IMR-90 (cell line): ENCODE results near the gene AVPI1. TPM values are rescaled to one million over a fixed set of nuclear protein-coding genes. Genes with fewer than 3 reads are reported as not detected.

Experiments used
- ATAC-seq: fragments of 200-7000 bp; cut with Tn5 transposase; 2 replicates; pipeline ENCODE4 v1.9.1; 2020; ENCODE audit warnings: low read depth, mild to moderate bottlenecking, moderate library complexity
- BruUV-seq: library from RNA; stranded (reverse); fragments of 400-500 nt; replicated peaks from 2 replicates; lab custom pipeline; 2021; lab: Mats Ljungman, UMichigan
- CTCF ChIA-PET: fragments of 300-600 bp; formaldehyde crosslinking; extraction: SDS; loops from one replicate; lab custom pipeline; 2021; ENCODE audit warnings: antibody characterized with exemption; lab: Yijun Ruan, JAX
- POLR2A ChIA-PET: fragments of 300-600 bp; sonication (Branson Sonifier 250); formaldehyde crosslinking; loops from one replicate; lab custom pipeline; 2022; ENCODE audit warnings: antibody characterized with exemption; ENCODE audit not compliant: unreplicated experiment; lab: Charles Lee
- DNase-seq: peaks from one replicate; pipeline ENCODE4 v3.0.0; 2013
- H2AFZ ChIP-seq: replicated peaks from 2 replicates; pipeline ENCODE3; 2013; ENCODE audit warnings: low read length, mild to moderate bottlenecking; ENCODE audit not compliant: poor library complexity
- H2AK5ac ChIP-seq: 2 replicates; pipeline ENCODE4 v1.6.1; 2013; ENCODE audit warnings: low read depth, low read length, inconsistent platforms
- H2AK9ac ChIP-seq: replicated peaks from 2 replicates; pipeline ENCODE3; 2013; ENCODE audit warnings: mild to moderate bottlenecking, low read depth, low read length, moderate library complexity; ENCODE audit not compliant: poor library complexity
- H2BK120ac ChIP-seq: 2 replicates; pipeline ENCODE4 v1.6.1; 2013; ENCODE audit warnings: low read depth, low read length, inconsistent platforms
- H2BK15ac ChIP-seq: 3 replicates; pipeline ENCODE4 v1.6.1; 2013; ENCODE audit warnings: low read depth, low read length, inconsistent platforms
- H2BK20ac ChIP-seq: 2 replicates; pipeline ENCODE4 v1.6.1; 2013; ENCODE audit warnings: low read depth, mild to moderate bottlenecking, inconsistent platforms, low read length, moderate library complexity
- H2BK5ac ChIP-seq: 2 replicates; pipeline ENCODE4 v1.6.1; 2013; ENCODE audit warnings: mild to moderate bottlenecking, low read depth, low read length, inconsistent platforms; ENCODE audit not compliant: poor library complexity, severe bottlenecking
- H3K14ac ChIP-seq: replicated peaks from 2 replicates; pipeline ENCODE4 v1.6.1; 2013; ENCODE audit warnings: low read depth, low read length, inconsistent platforms
- H3K18ac ChIP-seq: 2 replicates; pipeline ENCODE4 v1.6.1; 2013; ENCODE audit warnings: low read depth, low read length, control low read depth
- H3K23ac ChIP-seq: 2 replicates; pipeline ENCODE4 v1.6.1; 2013; ENCODE audit warnings: low read depth, low read length, inconsistent platforms
- H3K27ac ChIP-seq: 2 replicates; pipeline ENCODE4 v1.5.1; 2013; ENCODE audit warnings: mild to moderate bottlenecking, control low read depth, low read length; ENCODE audit not compliant: insufficient read depth
- H3K27me3 ChIP-seq: 2 replicates; pipeline ENCODE4 v1.6.1; 2013; ENCODE audit warnings: low read length; ENCODE audit not compliant: control insufficient read depth, insufficient read depth
- H3K36me3 ChIP-seq: 2 replicates; pipeline ENCODE4 v1.6.1; 2013; ENCODE audit warnings: low read length, mixed read lengths; ENCODE audit not compliant: control insufficient read depth, insufficient read depth
- H3K4ac ChIP-seq: 2 replicates; pipeline ENCODE4 v1.6.1; 2013; ENCODE audit warnings: low read depth, low read length, inconsistent platforms
- H3K4me1 ChIP-seq: 2 replicates; pipeline ENCODE4 v1.6.1; 2013; ENCODE audit warnings: low read length, mixed read lengths; ENCODE audit not compliant: control insufficient read depth, insufficient read depth
- H3K4me2 ChIP-seq: 2 replicates; pipeline ENCODE4 v1.6.1; 2013; ENCODE audit warnings: low read depth, mild to moderate bottlenecking, control low read depth, low read length, moderate library complexity
- H3K4me3 ChIP-seq: 2 replicates; pipeline ENCODE4 v1.5.1; 2013; ENCODE audit warnings: low read depth, mild to moderate bottlenecking, control low read depth, low read length, moderate library complexity; ENCODE audit not compliant: insufficient read depth
- H3K56ac ChIP-seq: 2 replicates; pipeline ENCODE4 v1.6.1; 2013; ENCODE audit warnings: low read length, inconsistent platforms; ENCODE audit not compliant: insufficient read depth; ENCODE audit errors: extremely low read depth
- H3K79me1 ChIP-seq, 2 experiments: 2 replicates each; pipeline ENCODE4 v1.6.1; 2013; ENCODE audit warnings: low read length in 2 of 2, inconsistent platforms in 1 of 2, low read depth in 1 of 2
- H3K9ac ChIP-seq: 2 replicates; pipeline ENCODE4 v1.6.1; 2013; ENCODE audit warnings: low read depth, low read length, control low read depth
- H3K9me1 ChIP-seq: 2 replicates; pipeline ENCODE4 v1.6.1; 2013; ENCODE audit warnings: low read length, inconsistent platforms; ENCODE audit not compliant: insufficient read depth
- H3K9me3 ChIP-seq: 2 replicates; pipeline ENCODE4 v1.6.1; 2013; ENCODE audit warnings: low read length; ENCODE audit not compliant: control insufficient read depth, insufficient read depth
- H4K20me1 ChIP-seq: 2 replicates; pipeline ENCODE4 v1.6.1; 2013; ENCODE audit warnings: low read length, inconsistent platforms; ENCODE audit not compliant: insufficient read depth
- H4K5ac ChIP-seq: 2 replicates; pipeline ENCODE4 v1.6.1; 2013; ENCODE audit warnings: mild to moderate bottlenecking, low read depth, low read length, control low read depth
- H4K8ac ChIP-seq, 2 experiments: 2 replicates each; pipeline ENCODE4 v1.6.1; 2013; ENCODE audit warnings: low read depth in 2 of 2, low read length in 2 of 2, control low read depth in 1 of 2, inconsistent platforms in 1 of 2
- H4K91ac ChIP-seq: 2 replicates; pipeline ENCODE4 v1.6.1; 2013; ENCODE audit warnings: low read depth, low read length, inconsistent platforms; ENCODE audit not compliant: insufficient read depth
- CHD1 ChIP-seq: IDR thresholded peaks from 2 replicates; pipeline ENCODE4 v1.6.1; 2012; ENCODE audit warnings: low read depth, low read length, improper control_type of control experiment
- RCOR1 ChIP-seq: IDR thresholded peaks from 2 replicates; pipeline ENCODE4 v1.6.1; 2012; ENCODE audit warnings: mild to moderate bottlenecking, low read length, improper control_type of control experiment; ENCODE audit not compliant: insufficient replicate concordance
- WGBS, 2 experiments: methylation state at CpG; one replicate each; pipeline versions ENCODE4 v1.1.5 to v1.1.7; 2013; ENCODE audit warnings: missing lambda C conversion rate in 2 of 2; ENCODE audit not compliant: insufficient read length in 1 of 2; ENCODE audit errors: extremely low coverage in 2 of 2; 5-methylcytosine and 5-hydroxymethylcytosine counted together
- dilution Hi-C: fragments of 300-500 bp; cut with HindIII; formaldehyde crosslinking; loops from one replicate; pipeline ENCODE4 v1.14.3; 2018; ENCODE audit warnings: low sequenced_read_pairs; ENCODE audit not compliant: unreplicated experiment
- in situ Hi-C: fragments of 300-500 bp; cut with MboI; formaldehyde crosslinking; loops from 3 replicates; pipeline ENCODE4 v1.14.3; 2019; ENCODE audit warnings: low sequenced_read_pairs, inconsistent platforms, mixed read lengths
- intact Hi-C: fragments of 100-400 bp; cut with micrococcal nuclease; formaldehyde crosslinking; loops from 2 replicates; pipeline ENCODE4 v1.10.0; 2022
- polyA plus RNA-seq, 3 experiments: library from polyadenylated mRNA; depleted of rRNA; stranded (reverse); fragments of >200 nt; gene quantifications; 2 replicates each; pipeline ENCODE4 v1.2.3, GENCODE V29; 2012; ENCODE audit warnings: low replicate concordance in 1 of 3
- total RNA-seq: library from RNA; depleted of rRNA; stranded (reverse); fragments of >200 nt; gene quantifications from 2 replicates; pipeline ENCODE4 v1.2.3, GENCODE V29; 2012

Gene AVPI1
- total and polyA plus RNA-seq, 2 of the 4 experiments (the other 2 are of a cell fraction): 26.7 to 29.8 TPM

DNA sequence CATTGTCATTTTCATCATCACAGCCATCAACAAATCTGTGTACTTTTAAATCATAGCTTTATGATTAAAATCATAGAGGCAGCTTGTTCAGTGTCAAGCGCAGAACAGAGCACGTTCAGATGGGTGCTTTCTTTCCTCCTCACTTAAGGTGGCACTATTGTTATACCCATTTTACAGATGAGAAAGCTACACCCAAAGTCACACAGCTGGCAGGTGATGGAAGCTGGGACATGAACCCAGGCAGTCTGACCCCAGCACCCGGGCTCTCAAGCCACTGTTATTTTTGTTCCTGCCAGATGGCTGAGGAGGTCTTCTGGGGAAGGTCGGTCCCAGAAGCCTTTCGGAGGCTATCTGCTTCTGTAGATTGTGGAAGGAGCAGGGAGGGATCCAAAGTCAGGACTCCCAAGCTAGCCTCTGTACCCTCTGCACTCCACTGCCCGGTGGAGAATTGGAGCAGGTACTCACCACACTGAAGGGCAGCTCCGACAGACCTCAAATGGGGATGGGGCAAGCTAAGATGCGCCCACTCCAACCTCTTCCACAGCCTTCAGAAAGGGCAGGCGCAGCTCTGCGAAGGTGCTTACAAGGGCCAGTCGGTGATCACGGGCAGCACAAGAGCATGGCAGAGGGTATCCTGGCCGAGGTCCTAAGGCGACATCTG lies 610 bp downstream of the AVPI1 start:
- peak overlapping the region; percentile 74 for H2AK5ac ChIP-seq
- in situ Hi-C loops (no loop called here), dilution Hi-C loops (no loop called here), intact Hi-C loops (no loop called here)
- H3K27ac ChIP-seq: peak overlapping the region; percentile 87
- TF ChIP-seq RCOR1 (no peak), CHD1 (0 out of 2 replicates have a peak, but pooled peaks have one; percentile 71)
- CTCF ChIA-PET: interaction anchor here (0.5 to 1.2 kb wide), 5 partner anchors 15 to 183 kb away, joined by 3 to 5 read pairs (median 3); no protein-coding TSS in a partner anchor
- DNase-seq (no peak), ATAC-seq (peak; percentile 0; the same call in 1 of the 2 replicates)
- H3K4me2 ChIP-seq: peak overlapping the region; percentile 96
- WGBS, 2 experiments: 16% methylated on average over 5 of the region's 14 CpGs; no CpG with 5 or more reads in 1 of the 2 experiments
- H4K5ac ChIP-seq: peak overlapping the region; percentile 78
- H3K4me1 ChIP-seq: peaks cover 28% of the 10 kb centered on the region
- H4K20me1 ChIP-seq: peaks cover 33% of the 10 kb centered on the region
- H4K8ac ChIP-seq: peak overlapping the region in 1 of 2 experiments; percentile 71; a peak in 3 of 4 replicates
- peak overlapping the region; percentile 97 for H2AK9ac ChIP-seq
- peak overlapping the region; percentile 82 for H4K91ac ChIP-seq
- H3K4me3 ChIP-seq: peak overlapping the region; percentile 98
- H2BK5ac ChIP-seq: peak overlapping the region; percentile 78
- H3K4ac ChIP-seq: peak overlapping the region; percentile 77
- H3K9ac ChIP-seq: peak overlapping the region; percentile 98
- H3K9me3 ChIP-seq: no peaks in the 10 kb centered on the region
- 0 out of 2 replicates have a peak, but pooled peaks cover 2% of the 10 kb centered on the region for H3K36me3 ChIP-seq
- peak overlapping the region; percentile 83 for H3K56ac ChIP-seq
- H2BK20ac ChIP-seq: peak overlapping the region; percentile 38; the same call in 1 of the 2 replicates
- peak overlapping the region; percentile 60 for H2BK120ac ChIP-seq
- no peaks in the 10 kb centered on the region for H3K27me3 ChIP-seq
- H2BK15ac ChIP-seq: peak overlapping the region; percentile 5; the same call in 2 of the 3 replicates
- peak overlapping the region; percentile 91 for H2AFZ ChIP-seq
- peak overlapping the region; percentile 77 for H3K14ac ChIP-seq
- peak overlapping the region; percentile 66 for H3K18ac ChIP-seq
- POLR2A ChIA-PET: interaction anchor here (0.5 to 1.1 kb wide), 4 partner anchors 10 to 1099 kb away, joined by 3 to 6 read pairs (median 4); no protein-coding TSS in a partner anchor
- H3K9me1 ChIP-seq: peaks cover 13% of the 10 kb centered on the region
- BruUV-seq: TSS peak; percentile 51
- H3K79me1 ChIP-seq: peaks cover 3 to 44% of the 10 kb centered on the region in 2 experiments; a peak in 3 of 4 replicates
- H3K23ac ChIP-seq: peak overlapping the region; percentile 91
